ENCODE measurements around the gene KIF1C.

Gene KIF1C

GRCh38 chr17:4950746-4951204, 47.0 kb upstream of the KIF1C start, which contains the start of gene ENO3 (continued):
- TF ChIP-seq PRDM10 (tag by site-specific recombination; IDR thresholded peaks at IDR 0.05) (0 out of 2 replicates have a peak, but pooled peaks have one; percentile 18), KLF10 (tag by site-specific recombination; IDR thresholded peaks at IDR 0.05) (no peak), PRDM4 (tag by site-specific recombination; IDR thresholded peaks at IDR 0.05) (no peak), SP3 (tag by site-specific recombination; IDR thresholded peaks at IDR 0.05) (peak; percentile 41; the same call in 1 of the 2 replicates), ZNF146 (tag by site-specific recombination; IDR thresholded peaks at IDR 0.05) (no peak)

GRCh38 chr17:4951486-4951885, 46.3 kb upstream of the KIF1C start:
- Histone ChIP-seq H3K4me1 (ENCODE audit: control insufficient read depth, insufficient read depth, low read length) (peaks cover 10% of the 10 kb centered on the region), H3K27ac (ENCODE audit: extremely low read depth, low read depth, low read length) (no peak overlapping the region; the same call in 1 of the 2 replicates), H3K36me3 (ENCODE audit: control insufficient read depth in 2 of 2, insufficient read depth in 1 of 2, low read length in 2 of 2) (peaks cover 0 to 9% of the 10 kb centered on the region in 2 experiments; a peak in 1 of 3 replicates), H3K4me3 (ENCODE audit: low read depth, low read length) (no peak overlapping the region), H3K9me3 (ENCODE audit: control insufficient read depth, insufficient read depth, low read depth, low read length) (no peaks in the 10 kb centered on the region)
- CTCF ChIA-PET: interaction anchor here (0.5 to 1.1 kb wide), 3 partner anchors 10 to 488 kb away, joined by 3 read pairs; no protein-coding TSS in a partner anchor
- no peak for TF ChIP-seq ZBTB10 (tag by site-specific recombination; IDR thresholded peaks at IDR 0.05)
- TF ChIP-seq ZNF280D (tag by site-specific recombination; IDR thresholded peaks at IDR 0.05): no peak
- no peak for TF ChIP-seq ZNF366 (tag by site-specific recombination; conservative IDR thresholded peaks at IDR 0.05)
- TF ChIP-seq HOXD13 (CRISPR knock-in tag; IDR thresholded peaks at IDR 0.05; ENCODE audit: borderline replicate concordance): no peak
- TF ChIP-seq PRDM1 (tag by site-specific recombination; IDR thresholded peaks at IDR 0.05): no peak
- POLR2A ChIA-PET: interaction anchor here (0.9 to 17.9 kb wide), 4 partner anchors 12 to 40 kb away, joined by 3 to 358 read pairs (median 56); partner anchors contain the start of genes RNF167, SLC25A11 and SPAG7
